ENCODE data around the gene LDB3.

LDB3 gene

DNA sequence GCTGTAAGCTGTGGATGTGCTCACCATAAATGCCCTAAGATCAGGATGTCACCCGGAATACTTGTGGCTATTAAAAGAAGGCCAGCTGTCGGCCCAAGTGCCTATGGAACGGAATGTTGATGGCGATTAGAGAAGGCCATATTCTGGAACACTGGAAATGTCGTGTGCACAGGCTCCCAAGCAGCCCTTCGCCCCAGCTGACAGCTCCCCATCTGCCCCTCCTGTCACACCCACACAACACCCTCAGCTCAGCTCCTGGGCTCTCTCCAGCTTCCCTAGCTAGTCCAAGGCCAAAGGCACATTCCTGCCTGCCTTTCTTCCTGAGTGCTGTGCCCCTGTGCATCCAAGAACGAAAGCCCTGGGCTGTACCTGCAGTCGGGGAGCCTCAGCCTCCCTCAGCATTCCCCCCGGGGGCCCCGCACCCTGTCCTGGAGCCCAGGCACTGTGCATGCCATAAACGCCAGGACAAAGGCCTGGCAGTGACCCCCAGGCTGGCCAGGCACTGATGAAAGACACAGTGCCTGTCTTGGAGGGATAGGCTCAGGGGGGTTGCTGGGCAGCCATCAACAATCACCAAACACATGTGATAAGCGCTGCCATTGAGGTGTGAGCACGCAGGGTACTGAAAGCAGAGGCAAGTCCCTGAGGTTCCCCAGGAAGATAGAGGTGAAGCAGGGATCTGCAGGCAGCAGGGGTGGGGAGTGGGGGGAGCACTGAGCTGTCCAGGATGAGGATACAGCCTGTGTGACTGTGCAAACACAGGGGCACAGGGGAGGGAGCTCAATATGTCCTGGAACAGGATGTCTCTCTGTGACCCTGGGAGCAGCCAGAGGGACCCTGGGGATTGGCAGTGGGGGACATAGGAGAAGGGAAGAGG, 3.7 kb upstream of the LDB3 start:
- DNase-seq (ENCODE audit: low spot score), result no peak

DNA sequence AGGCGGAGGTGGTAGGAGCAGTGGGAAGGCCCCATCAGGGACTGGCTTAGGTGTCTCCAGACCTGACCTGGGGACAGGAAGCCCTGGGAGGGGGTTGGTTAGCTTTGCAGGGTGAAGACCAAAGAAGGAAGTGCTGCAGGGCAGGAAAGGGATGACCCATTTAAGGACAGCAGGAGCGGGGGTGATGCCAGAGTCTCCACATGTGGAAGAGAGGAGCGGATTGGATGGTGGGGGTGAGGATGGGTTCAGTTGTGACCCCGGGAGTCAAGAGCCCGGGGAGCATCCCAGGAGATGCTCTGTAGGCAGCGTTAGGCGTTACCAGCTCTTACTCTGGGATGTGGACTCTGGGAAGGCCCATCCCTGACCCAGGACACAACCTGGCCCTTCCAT, 3.1 kb upstream of the LDB3 start:
- no peak for DNase-seq (ENCODE audit: low spot score)

DNA sequence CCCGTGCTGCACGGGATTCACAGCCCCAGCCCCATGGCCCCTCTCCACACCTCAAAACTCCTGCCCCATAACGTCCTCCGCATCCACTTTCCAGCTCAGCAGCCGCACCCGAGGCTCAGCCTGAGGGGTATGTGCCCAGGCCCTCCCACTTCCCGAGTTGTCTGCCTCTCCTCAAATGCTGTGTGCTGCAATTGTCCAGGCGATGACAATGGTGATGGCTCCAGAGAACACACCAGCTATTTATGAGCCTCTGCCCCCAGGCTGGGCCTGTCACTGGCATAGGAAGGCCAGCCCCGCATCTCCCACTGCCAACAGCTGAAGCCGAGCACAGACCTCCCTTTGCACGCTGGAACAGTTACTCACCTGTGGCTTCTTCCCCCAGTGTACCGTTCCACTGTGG, 2.4 kb upstream of the LDB3 start:
- DNase-seq (ENCODE audit: low spot score), result no peak

DNA sequence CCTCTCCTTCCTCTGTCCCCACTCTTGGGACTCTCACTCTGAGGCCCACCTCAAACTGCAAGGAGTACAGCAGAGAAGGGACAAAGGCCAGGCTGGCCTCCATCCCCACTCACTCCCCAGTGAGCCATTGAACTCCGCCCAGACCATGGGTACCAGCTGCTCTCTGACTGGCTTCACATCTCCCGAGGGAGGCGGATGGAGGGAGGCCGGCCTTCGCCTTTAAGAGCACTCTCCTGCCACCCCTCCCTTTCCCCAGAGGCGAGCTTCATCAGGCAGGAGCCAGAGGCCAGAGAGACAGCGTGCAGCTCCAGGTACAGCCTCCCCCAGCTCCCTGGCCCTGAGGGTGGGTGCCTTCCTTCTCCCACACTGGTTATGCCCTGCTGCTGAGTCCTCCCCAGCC, 1.8 kb upstream of the LDB3 start:
- no peak for DNase-seq (ENCODE audit: low spot score)

DNA sequence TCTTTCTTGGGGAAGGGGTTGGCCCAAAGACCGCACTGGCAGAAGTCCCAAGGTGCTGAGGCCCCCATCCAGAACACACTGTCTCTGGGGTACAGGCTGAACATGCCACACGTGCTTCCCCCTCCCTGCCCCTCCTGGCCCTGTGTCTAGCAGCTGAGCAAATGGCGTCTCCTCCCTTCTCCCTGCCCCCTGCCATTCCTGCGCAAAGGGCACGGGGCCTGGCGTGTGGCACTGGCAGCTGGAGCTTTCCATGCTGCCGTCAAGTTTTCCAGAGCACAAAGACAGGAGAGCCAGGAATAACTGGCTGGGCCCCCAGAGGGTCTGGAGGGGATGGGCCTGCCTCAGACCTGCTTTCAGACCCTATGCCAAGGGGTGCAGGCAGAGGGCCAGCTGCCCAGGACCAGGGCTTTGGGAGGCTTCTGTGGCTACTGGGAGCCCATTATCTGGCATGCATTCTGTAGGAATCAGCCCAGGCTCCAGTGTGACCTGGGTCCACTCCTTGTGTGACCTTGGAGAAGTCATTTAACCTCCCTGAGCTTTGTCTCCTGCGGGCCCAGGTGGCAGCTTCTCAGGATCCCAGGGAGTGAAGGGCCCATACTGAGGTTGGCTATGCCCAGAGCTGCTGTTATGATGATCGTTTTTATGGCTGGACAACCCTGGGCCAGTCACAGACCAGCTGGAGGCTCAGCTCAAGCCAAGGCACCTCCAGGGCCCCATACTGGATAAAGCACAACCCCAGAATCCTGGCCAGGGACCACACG, 710 bp upstream of the LDB3 start:
- DNase-seq (ENCODE audit: low spot score), result no peak

DNA sequence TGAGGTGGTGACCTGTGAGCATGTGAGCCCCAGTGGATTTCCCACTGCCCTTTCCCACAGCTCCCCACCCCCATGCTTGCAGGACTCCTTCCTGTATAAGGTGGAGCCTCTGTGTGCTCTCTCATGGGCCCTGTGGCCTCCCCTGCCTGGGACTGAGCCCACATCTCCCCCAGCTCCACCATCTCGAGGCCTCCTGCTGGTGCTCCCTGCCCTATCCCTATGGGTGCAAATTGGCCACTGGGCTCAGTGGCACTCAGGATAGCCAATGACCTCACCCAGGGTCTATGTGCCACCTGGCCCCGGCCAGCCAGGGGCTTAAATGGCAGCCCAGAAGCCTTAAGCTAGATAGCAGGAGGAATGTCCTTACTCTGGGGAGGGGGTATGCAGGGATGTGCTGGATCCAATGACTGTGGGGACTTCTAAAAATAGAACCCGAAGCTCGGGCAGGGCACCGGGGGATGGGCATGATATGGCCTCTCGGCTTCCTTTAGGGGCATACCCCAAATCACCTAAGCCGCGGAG, 2.0 kb downstream of the LDB3 start:
- no peak for DNase-seq (ENCODE audit: low spot score)

DNA sequence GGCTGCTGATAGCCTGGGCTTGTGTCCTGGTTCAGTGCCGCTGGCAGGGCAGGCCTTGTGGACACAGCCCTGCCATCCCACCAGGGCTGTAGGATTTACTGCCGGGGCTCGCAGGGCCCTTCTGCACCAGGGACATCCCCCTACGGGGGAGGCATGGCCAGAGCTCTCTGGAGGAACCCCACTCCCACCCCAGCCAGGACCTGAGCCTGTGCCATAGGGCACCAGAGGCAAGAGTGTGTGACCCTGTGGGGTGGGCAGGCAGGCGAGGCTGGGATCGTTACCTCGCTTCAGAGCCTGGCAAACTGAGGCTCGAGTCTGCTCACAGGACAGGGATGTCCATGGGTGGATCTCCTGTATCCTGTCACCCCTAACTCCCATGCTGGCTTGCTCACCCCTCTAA, 2.6 kb downstream of the LDB3 start:
- no peak for DNase-seq (ENCODE audit: low spot score)

DNA sequence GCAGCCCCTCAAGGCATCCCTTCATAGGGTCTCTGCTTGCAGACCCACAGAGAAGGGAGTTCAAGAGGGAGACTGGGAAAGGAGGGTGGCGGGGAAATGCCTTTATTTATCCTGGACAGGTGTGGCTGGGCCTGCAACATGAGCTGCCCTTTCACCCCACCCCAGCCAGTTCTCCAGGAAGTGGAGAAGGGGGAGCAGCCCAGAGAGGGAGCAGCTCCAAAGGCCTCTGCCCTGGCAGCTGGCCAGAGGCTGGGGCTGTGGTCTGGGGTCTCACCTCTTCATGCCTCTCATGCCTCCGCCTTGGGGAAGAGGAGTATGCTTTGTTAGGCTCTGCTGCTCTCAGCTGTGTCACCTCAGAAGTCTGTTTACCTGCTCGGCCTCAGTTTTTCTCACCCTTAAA, 3.1 kb downstream of the LDB3 start:
- DNase-seq (ENCODE audit: low spot score), result no peak

DNA sequence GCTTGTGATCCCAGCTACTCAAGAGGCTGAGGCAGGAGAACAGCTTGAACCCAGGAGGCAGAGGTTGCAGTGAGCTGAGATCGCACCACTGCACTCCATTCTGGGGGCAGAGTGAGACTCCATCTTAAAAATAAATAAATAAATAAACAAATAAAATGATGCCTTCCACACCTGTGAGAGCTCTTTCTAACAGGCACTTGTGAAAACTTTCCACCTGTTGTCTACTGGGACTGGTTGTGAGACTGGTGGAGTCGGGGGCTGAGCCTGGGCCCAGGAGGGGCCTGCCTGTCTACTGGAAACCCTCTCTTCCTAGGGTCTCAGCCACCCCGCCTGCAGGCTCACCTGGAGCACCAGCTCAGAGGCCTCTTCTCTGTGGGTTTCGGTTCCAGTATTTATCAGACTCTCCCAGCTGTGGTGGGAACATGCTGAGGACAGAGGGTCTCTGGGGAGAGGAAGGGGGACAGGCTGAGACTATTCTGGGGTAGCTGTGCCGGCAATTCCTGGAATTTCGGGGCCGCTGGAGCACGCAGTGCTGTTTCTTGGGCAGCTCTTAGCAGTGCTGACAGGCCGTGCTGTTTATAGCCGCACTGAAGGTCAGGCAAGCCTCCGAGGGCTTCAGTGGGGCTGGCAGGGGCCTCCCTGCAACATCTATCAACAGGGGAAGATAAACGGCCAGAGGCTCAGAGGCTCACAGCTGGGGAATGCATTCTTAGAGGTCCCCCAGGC, 3.8 kb downstream of the LDB3 start:
- no peak for DNase-seq (ENCODE audit: low spot score)

DNA sequence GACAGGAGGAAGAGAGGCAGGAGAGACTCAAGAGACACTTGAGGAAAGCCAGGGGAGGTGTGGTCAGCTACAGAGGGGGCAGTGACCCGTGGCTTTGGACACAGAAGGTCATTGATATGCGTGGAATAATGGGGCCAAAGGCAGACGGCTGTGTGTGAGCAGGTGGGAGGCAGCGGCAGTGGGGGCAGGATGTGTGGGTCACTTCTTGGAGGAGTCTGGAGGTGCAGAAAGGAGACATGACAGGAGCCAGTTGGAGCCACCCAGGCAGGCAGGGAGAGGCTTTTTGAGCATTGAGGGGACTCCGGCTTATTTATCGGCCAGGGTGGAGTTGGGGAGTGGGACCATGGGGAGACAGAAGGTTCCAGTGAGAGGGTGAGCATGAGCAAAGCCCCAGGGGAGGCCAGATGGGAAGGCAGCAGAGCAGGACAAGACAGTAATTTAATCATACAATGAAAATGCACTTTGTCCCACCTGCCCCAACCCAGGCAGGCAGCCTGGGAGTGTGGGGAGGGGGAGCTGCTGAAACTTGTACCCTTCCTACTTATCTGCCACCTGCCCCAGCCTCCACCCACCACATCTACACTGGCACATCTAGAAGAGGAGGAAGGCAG, 5.0 kb downstream of the LDB3 start:
- DNase-seq (ENCODE audit: low spot score), result no peak

DNA sequence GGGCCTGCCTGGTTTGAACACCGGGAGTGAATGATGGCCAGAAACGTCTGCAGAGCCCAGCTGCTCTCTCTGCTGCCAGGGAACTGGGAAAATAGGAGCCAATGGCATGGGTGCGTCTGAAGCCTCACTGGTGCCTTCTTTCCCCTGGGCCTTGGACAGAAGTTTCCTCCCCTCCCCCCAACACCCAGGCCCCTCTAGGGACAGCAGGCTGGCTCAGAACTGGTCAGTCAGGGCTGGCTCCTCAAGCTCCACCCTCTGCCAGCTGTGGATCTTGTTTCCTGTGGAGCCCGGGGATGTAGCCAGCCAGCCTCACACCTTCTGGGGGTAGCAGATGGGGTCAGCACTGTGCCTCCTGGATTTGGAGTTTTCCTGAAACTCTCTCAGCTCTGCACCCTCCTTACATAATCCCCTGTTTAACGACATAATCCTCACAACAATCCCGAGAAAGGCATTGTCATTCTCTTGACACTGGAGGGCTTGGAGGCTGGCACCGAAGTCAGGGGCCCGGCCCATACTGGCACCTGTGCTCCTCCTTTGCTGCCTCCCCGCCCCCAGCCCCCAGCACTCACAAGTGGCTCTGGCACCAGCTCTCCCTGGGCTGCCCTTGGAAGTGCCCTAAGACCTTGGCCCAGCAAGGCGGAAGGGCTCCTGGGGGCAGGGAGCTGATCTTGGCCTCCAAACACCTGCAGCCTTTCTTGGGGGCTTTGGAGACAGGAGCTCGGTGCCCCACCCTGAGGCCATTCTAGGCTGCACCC, 5.7 kb downstream of the LDB3 start:
- no peak for DNase-seq (ENCODE audit: low spot score)

DNA sequence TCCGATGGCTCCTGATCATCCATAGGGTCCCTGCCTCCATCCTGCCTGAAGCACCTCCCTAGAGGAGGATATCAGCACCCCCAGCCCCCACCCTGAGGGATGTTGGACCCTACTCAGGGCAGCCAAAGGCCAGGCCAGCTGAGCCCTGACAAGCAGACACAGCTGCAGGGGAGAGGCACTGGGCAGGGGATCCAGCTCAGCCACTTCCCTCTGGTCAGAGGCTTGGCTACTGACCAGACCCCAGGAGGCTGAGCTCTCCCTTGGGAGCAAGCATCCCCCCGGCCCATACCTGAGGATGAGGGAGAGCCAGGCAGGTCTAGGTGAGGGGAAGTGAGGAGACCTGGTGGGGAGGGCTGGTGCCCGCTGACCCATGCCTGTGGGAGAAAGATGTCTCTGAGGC, 6.6 kb downstream of the LDB3 start:
- DNase-seq (ENCODE audit: low spot score), result no peak

DNA sequence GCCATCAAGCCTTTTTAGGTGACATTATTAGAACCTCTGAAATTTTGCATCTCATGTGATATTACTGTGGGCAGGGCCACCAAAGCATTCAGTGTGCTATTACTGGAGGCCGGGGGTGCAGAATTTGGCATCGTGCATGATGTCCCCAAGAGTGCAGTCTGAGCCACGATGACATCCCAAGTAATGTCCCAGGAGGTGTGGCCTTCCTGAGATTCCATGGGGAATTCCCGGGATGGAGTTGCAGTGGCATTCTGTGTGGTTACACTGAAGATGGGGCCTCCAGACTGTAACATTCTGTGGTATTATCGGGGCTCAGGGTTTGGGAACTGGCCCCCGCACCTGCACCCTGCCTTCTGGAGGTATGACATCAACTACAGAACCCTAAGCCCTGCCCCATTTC, 9.1 kb downstream of the LDB3 start:
- no peak for DNase-seq (ENCODE audit: low spot score)

DNA sequence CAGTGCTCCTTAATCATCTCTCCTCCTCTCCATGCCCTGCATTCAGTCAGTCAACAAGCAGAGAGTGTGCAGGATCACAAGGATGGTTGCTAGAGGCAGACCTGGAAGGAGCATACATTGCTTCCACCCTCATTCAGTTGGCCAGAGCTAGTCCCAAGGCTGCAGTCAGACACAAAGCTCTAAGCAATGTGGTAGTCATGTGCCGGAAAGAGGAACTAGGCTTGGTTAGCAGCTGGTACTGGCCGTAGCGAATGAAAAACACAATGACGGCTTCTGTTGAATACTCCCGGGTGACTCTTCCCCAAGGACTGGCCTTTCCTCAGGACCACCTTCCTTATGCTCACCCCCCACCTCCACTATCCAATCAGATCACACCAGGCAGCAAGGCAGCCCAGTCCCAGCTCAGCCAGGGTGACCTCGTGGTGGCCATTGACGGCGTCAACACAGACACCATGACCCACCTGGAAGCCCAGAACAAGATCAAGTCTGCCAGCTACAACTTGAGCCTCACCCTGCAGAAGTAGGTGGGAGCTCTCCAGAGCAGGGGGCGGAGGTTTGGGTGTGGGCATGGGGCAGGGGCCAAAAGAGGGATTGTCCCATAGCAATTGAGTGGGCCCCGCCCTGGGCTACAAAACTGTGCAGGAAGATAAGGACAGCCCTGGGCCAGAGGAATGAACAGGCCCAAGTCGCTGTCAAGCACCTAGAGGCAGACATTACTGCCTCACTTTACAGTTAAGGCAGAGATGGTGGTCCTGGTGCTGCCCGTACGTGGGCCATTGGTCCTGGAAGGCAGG, 10.9 kb downstream of the LDB3 start:
- DNase-seq (ENCODE audit: low spot score), result no peak

DNA sequence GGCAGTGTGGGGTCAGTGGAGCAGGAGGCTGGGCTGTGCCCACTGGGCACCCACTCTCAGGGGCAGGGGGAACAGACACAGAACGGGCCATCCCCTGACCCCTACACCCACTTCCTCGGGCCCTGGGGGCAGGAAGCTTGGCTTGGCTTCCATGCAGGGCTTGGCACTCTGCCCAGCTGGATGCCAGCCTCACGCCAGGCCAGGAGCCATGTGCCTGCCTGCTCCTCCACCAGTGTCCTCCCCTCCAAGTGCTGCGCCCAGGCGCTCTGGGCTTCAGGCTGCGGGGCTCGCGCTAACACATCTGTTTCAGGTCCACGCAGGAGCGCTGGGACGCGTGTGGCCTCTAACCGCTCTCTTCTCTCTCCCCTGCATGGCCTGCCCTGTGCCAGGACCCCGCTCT, 12.7 kb downstream of the LDB3 start:
- no peak for DNase-seq (ENCODE audit: low spot score)

DNA sequence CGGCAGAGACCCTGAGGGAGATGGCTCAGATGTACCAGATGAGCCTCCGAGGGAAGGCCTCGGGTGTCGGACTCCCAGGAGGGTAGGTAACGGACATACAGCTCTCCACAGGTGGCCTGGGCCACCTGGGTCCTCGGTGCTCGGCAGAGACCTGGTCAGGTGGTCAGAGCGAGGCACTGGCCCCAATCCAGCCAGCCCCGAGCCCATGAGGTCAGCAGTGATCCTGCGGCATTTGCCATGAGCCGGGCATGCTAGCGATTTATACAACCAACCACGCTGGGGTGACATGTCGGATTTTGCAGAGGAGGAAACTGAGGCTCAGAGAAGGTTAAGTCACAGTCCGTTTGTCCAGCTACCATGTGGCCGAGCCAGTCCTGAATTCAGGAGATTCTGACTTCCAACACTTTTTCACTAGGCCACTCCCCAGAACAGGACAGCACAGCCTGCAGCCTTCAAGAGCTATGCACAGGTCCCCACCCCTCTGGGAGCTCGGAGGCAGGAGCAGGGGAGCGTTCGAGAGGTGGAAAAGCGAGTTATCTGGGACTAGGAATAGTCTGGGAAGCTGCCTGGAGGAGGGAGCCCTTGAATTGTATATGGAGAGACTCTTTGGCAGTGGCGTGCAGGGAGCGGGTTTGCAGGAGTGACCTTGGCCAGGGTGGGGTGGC, 13.5 kb downstream of the LDB3 start:
- DNase-seq (ENCODE audit: low spot score), result no peak

DNA sequence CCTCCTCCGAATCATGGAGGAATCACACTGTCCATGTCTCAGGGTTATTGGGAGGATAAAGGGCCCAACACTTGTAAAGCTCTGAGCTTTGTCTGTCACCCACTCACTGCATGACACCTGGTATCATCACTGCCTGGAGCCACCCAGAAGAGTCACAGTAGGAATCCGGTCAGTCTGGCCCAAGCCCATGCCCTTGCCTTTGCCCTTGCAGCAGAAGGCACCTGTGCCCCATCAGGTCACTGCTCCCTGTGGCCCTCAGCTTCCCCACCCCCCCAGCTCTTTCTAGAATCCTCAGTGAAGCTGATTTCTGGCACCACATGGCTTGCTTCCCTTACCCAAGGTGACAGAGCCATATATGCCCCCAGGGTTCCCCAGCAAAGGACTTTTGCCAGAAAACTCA, 14.4 kb downstream of the LDB3 start:
- no peak for DNase-seq (ENCODE audit: low spot score)

DNA sequence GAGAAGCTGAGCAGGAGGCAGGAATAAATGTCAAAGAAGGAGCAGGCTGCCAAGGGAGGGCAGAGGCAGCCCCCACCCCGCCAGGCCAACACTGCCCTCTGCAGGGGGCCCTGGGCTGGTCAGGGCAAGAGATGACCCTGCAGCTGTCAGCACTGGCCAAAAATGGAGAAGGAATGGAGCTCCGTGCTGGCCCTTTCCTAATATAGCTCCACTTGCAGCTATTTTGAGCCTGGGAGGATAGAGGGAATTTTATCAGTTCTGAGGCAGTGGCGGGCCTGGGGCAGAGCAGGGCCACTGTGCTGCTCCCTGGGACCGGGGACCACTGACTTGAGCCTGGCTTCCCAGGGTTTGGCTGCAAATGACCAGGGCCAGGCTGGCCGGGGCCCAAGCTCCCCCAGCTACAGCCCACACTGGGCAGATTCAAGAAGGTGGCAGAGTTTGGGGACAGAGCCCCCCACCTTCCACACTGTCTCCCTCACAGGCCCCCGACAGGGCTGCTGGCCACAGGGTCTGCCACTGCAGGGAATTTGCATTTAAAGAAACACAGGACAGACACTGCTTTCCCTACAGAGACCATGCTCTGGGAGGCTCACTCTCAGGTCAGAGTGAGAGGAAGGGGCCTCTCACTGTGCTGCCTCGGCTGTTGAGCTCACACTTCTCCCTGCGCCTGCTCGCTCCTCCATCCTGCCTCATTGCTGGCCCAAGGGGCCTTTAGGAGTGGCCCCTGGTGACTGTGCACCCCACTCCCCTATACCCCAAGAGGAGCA, 16.2 kb downstream of the LDB3 start:
- DNase-seq (ENCODE audit: low spot score), result no peak

DNA sequence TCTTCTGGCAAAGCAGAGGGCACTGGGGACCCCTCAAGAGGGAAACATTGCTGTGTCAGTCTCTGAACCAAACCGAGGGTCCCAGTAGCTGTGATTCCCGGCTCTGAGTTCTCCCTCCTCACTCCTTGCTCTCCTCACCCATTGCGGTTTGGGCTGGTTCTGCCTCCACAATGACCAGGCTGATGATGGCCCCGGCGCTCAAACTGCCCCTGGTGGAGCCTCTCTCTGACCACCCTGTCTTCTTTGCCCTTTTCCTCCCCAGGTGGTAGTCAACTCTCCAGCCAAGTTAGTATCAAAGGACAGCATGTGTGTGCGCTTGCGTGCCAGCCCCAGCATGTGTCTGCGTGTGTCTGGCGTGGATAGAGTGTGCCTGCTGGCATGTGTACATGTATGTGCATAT, 17.1 kb downstream of the LDB3 start:
- no peak for DNase-seq (ENCODE audit: low spot score)
